Measurements from ENCODE around the gene TBX2. TPM values are rescaled to one million over a fixed set of nuclear protein-coding genes. Genes with fewer than 3 reads are reported as not detected.

Gene TBX2
- total and polyA plus RNA-seq, 2 of the 13 experiments (the other 11 are each of a cell fraction or from before 2014, with no cell fraction given) = 2.8 to 15.3 TPM

DNA sequence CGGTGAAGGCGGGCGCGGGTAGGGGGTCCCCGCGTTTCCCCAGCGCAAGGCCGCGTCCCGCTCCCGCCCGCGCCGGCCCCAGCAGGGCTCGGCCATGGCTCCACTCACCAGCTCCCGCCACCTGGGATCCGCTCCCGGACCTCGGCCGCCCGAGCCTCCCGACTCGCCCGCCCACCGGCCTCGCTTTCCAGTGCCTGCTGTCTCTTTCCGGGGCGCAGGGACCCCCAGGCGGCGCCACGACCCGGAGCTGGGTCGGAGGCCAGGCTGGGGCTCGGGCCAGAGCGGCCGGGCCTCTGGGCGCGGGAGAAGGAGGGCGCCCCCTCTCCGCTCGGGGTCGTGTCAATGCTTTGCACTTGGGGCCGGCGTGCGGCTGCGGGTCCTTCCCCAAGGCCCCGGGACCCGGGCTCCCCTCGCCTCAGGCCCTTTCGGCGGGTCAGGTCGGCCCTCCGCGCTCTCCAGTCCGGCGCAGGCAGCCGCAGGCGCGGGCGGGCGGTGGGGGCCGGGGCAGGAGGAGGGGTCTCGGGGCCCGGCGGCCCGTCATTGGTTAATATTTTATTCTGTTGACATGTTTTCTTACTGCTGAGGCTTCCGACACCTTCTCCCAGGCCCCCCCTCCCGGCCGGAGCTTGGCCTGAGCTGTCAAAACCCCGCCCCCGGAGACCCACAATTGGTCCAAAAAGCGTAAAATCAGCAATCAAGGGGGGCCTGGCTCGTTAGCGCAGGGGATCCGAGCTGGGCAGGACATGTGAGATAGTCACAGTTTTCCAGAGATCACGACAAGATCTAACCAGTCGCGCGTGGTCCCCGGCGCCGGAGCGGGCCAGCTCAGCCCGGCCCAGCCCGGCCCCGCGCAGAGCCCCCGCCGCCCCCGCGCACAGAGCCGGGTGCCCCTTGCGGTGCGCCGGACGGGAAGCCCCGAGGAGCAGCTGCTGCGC lies at the start of gene TBX2 (continued):
- TF ChIP-seq, protein P1, sequence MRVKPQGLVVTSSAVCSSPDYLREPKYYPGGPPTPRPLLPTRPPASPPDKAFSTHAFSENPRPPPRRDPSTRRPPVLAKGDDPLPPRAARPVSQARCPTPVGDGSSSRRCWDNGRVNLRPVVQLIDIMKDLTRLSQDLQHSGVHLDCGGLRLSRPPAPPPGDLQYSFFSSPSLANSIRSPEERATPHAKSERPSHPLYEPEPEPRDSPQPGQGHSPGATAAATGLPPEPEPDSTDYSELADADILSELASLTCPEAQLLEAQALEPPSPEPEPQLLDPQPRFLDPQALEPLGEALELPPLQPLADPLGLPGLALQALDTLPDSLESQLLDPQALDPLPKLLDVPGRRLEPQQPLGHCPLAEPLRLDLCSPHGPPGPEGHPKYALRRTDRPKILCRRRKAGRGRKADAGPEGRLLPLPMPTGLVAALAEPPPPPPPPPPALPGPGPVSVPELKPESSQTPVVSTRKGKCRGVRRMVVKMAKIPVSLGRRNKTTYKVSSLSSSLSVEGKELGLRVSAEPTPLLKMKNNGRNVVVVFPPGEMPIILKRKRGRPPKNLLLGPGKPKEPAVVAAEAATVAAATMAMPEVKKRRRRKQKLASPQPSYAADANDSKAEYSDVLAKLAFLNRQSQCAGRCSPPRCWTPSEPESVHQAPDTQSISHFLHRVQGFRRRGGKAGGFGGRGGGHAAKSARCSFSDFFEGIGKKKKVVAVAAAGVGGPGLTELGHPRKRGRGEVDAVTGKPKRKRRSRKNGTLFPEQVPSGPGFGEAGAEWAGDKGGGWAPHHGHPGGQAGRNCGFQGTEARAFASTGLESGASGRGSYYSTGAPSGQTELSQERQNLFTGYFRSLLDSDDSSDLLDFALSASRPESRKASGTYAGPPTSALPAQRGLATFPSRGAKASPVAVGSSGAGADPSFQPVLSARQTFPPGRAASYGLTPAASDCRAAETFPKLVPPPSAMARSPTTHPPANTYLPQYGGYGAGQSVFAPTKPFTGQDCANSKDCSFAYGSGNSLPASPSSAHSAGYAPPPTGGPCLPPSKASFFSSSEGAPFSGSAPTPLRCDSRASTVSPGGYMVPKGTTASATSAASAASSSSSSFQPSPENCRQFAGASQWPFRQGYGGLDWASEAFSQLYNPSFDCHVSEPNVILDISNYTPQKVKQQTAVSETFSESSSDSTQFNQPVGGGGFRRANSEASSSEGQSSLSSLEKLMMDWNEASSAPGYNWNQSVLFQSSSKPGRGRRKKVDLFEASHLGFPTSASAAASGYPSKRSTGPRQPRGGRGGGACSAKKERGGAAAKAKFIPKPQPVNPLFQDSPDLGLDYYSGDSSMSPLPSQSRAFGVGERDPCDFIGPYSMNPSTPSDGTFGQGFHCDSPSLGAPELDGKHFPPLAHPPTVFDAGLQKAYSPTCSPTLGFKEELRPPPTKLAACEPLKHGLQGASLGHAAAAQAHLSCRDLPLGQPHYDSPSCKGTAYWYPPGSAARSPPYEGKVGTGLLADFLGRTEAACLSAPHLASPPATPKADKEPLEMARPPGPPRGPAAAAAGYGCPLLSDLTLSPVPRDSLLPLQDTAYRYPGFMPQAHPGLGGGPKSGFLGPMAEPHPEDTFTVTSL (CRISPR knock-in tag; IDR thresholded peaks at IDR 0.05; ENCODE audit: borderline replicate concordance) = peak; percentile 35; the same call in 1 of the 2 replicates
- TF ChIP-seq KLF13 (CRISPR knock-in tag; IDR thresholded peaks at IDR 0.05) (peak; percentile 36; the same call in 1 of the 2 replicates), CEBPB (IDR thresholded peaks at IDR 0.05; ENCODE audit: borderline replicate concordance, low read depth, low read length) (no peak), TFDP2 (CRISPR knock-in tag; IDR thresholded peaks at IDR 0.05) (peak; percentile 56; the same call in 1 of the 2 replicates), MED8 (CRISPR knock-in tag; IDR thresholded peaks at IDR 0.05; ENCODE audit: insufficient replicate concordance) (peak; percentile 89), ADNP (CRISPR knock-in tag; IDR thresholded peaks at IDR 0.05) (no peak), ZBTB2 (CRISPR knock-in tag; IDR thresholded peaks at IDR 0.05; ENCODE audit: low read depth) (0 out of 2 replicates have a peak, but pooled peaks have one; percentile 1), SALL1 (CRISPR knock-in tag; IDR thresholded peaks at IDR 0.05) (no peak; the same call in 1 of the 2 replicates), ZSCAN12 (CRISPR knock-in tag; IDR thresholded peaks at IDR 0.05) (peak; percentile 84; the same call in 1 of the 2 replicates), RXRA (CRISPR knock-in tag; IDR thresholded peaks at IDR 0.05) (peak; percentile 66; the same call in 1 of the 2 replicates), ZNF563 (CRISPR knock-in tag; IDR thresholded peaks at IDR 0.05) (peak; percentile 78), POLR2AphosphoS5 (IDR thresholded peaks at IDR 0.05; ENCODE audit: low read depth, low read length) (peak; percentile 59; the same call in 1 of the 2 replicates), FOSL2 (CRISPR knock-in tag; IDR thresholded peaks at IDR 0.05) (no peak), YEATS2 (CRISPR knock-in tag; IDR thresholded peaks at IDR 0.05; ENCODE audit: borderline replicate concordance) (no peak), TP53 (CRISPR knock-in tag; conservative IDR thresholded peaks at IDR 0.05) (no peak), REXO4 (CRISPR knock-in tag; IDR thresholded peaks at IDR 0.05; ENCODE audit: borderline replicate concordance) (0 out of 2 replicates have a peak, but pooled peaks have one; percentile 17), TERF1 (CRISPR knock-in tag; IDR thresholded peaks at IDR 0.05) (no peak)
- TF ChIP-seq, protein P2, sequence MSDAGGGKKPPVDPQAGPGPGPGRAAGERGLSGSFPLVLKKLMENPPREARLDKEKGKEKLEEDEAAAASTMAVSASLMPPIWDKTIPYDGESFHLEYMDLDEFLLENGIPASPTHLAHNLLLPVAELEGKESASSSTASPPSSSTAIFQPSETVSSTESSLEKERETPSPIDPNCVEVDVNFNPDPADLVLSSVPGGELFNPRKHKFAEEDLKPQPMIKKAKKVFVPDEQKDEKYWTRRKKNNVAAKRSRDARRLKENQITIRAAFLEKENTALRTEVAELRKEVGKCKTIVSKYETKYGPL (CRISPR knock-in tag; IDR thresholded peaks at IDR 0.05) = 0 out of 2 replicates have a peak, but pooled peaks have one; percentile 52
